ENCODE measurements around the gene ISG20L2. TPM values are rescaled to one million over a fixed set of nuclear protein-coding genes. Genes with fewer than 3 reads are reported as not detected.
A peak's percentile ranks its signal among the peaks of the same experiment; 100 is the strongest.

The ISG20L2 gene
- 10 to 100 TPM; 56.3 to 58.8 TPM for total RNA-seq

DNA sequence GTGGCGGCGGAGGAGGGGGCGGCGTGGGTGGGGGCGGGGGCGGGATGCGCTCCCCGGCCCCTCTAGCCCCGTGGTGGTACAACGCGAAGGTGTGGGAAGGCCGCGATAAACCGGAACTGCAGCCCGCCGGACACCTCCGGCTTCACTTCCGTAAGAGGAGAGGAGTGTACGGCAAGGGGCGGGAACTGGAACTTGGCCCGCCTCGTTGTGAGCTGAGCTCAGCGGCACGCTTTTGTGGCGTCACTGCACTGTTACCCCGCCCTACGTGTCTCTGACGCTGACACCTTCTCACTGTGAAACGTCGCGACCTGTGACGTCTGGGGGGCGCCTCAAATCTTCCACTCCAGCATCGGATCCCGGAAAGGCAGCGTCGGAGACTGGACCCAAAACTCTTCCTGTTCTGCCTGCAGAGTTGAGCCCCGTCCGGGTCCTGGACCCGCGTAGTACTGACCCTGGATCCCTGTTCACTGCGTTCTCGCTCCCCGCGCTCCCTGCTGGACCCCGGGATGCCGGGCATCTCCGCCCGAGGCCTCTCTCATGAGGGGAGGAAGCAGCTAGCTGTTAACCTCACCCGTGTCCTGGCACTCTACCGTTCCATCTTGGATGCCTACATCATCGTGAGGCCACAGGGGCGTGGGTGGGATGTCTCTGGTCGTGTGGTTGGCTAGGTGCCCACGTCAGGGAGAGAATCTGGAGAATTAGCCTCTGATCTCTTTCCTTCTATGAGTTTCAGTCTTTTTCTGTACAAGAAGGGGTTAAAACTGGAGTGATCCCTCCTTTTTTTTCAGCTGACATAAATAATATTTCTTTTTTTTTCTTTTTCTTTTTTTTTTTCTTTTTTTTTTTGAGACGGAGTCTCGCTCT lies at the start of gene ISG20L2:
TSS of gene ISG20L2 (minus strand) at position 168 of the 864 bp plus-strand sequence. CDS start 1,114 bp downstream, outside the sequence.
- DNase-seq, result peak; percentile 99
- ChIA-PET POLR2A (interaction anchor here (0.6 to 7.4 kb wide), 24 partner anchors 12 to 228 kb away, joined by 3 to 68 read pairs (median 4); partner anchors contain the start of genes CRABP2, HDGF, MEF2D and MRPL24), CTCF (interaction anchor here (1.0 to 12.9 kb wide), 14 partner anchors 10 to 343 kb away, joined by 3 to 543 read pairs (median 84); partner anchors contain the start of genes CRABP2, HDGF, INSRR and MRPL24)
- H3K27ac Mint-ChIP-seq, result no peak within 1 kb of the TSS
- peaks cover 29% of the 10 kb centered on the region for H3K4me1 Mint-ChIP-seq (ENCODE audit: low read depth)
- no peaks in the 10 kb centered on the region for H3K9me3 Mint-ChIP-seq (ENCODE audit: insufficient read depth)
- H3K27me3 Mint-ChIP-seq (ENCODE audit: low read depth), result no peaks in the 10 kb centered on the region
- peak; percentile 90 for ATAC-seq
- peaks cover 33% of the 10 kb centered on the region for H3K36me3 Mint-ChIP-seq (ENCODE audit: low read depth)
- no peak within 1 kb of the TSS for H3K4me3 Mint-ChIP-seq

DNA sequence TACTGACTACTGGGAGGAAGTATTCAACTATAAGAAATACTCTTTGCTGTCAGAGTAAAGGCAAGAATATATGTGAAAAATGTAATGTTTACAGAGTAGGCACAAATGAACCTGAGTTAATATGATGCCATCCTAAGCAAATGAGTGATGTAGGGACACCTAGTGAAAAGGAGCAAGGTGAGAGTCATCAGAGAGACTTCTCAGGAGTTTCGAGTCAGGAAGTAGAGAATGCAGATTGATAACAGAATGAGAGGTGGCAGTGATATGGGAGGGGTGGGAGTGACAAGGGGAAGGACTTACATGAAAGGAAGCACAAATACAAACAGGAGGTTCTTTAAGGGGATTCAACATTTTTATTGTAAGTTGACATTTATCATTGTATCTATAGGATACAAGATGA lies 49.0 kb upstream of the ISG20L2 start:
- no peak for DNase-seq
- H3K27ac Mint-ChIP-seq, result peak overlapping the region; percentile 5
- ChIA-PET CTCF (interaction anchor here (1.3 to 18.8 kb wide), 2 partner anchors 51 to 83 kb away, joined by 4 to 206 read pairs; partner anchors contain the start of genes ISG20L2, METTL25B and NTRK1), POLR2A (no interaction called here)
- H3K4me1 Mint-ChIP-seq (ENCODE audit: low read depth), result peaks cover 42% of the 10 kb centered on the region
- no peak overlapping the region for H3K4me3 Mint-ChIP-seq
- H3K9me3 Mint-ChIP-seq (ENCODE audit: insufficient read depth), result no peaks in the 10 kb centered on the region
- ATAC-seq, result no peak
- no peaks in the 10 kb centered on the region for H3K27me3 Mint-ChIP-seq (ENCODE audit: low read depth)
- H3K36me3 Mint-ChIP-seq (ENCODE audit: low read depth), result peaks cover 32% of the 10 kb centered on the region

- Mint-ChIP-seq H3K4me3 (no peak overlapping the region), H3K36me3 (ENCODE audit: low read depth) (peaks cover 32% of the 10 kb centered on the region), H3K4me1 (ENCODE audit: low read depth) (peaks cover 43% of the 10 kb centered on the region), H3K27me3 (ENCODE audit: low read depth) (no peaks in the 10 kb centered on the region), H3K9me3 (ENCODE audit: insufficient read depth) (no peaks in the 10 kb centered on the region), H3K27ac (no peak overlapping the region)
- no peak for ATAC-seq
- DNase-seq, result no peak
- ChIA-PET POLR2A (no interaction called here), CTCF (interaction anchor here (0.7 to 18.8 kb wide), 4 partner anchors 11 to 50 kb away, joined by 3 to 206 read pairs (median 4); partner anchors contain the start of genes ISG20L2 and METTL25B)
Observed at GRCh38 chr1:156776942-156777341, 48.4 kb upstream of the ISG20L2 start.

- ATAC-seq (no peak), DNase-seq (no peak)
- H3K4me1 Mint-ChIP-seq (ENCODE audit: low read depth), result peaks cover 40% of the 10 kb centered on the region
- no peak overlapping the region for H3K4me3 Mint-ChIP-seq
- peaks cover 29% of the 10 kb centered on the region for H3K36me3 Mint-ChIP-seq (ENCODE audit: low read depth)
- H3K27me3 Mint-ChIP-seq (ENCODE audit: low read depth), result no peaks in the 10 kb centered on the region
- no peak overlapping the region for H3K27ac Mint-ChIP-seq
- POLR2A ChIA-PET, result no interaction called here
- H3K9me3 Mint-ChIP-seq (ENCODE audit: insufficient read depth), result no peaks in the 10 kb centered on the region
- CTCF ChIA-PET, result interaction anchor here (1.2 to 18.8 kb wide), 2 partner anchors 10 to 49 kb away, joined by 3 to 206 read pairs; partner anchors contain the start of genes ISG20L2 and METTL25B
Observed at GRCh38 chr1:156775799-156776198, 47.2 kb upstream of the ISG20L2 start.

- peaks cover 45% of the 10 kb centered on the region for H3K36me3 Mint-ChIP-seq (ENCODE audit: low read depth)
- DNase-seq (no peak), ATAC-seq (peak; percentile 43)
- no peaks in the 10 kb centered on the region for H3K9me3 Mint-ChIP-seq (ENCODE audit: insufficient read depth)
- no peaks in the 10 kb centered on the region for H3K27me3 Mint-ChIP-seq (ENCODE audit: low read depth)
- no peak overlapping the region for H3K4me3 Mint-ChIP-seq
- ChIA-PET POLR2A (interaction anchor here (1.5 kb wide), 1 partner anchor 34 kb away, joined by 4 read pairs; no protein-coding TSS in a partner anchor), CTCF (interaction anchor here (1.6 to 18.8 kb wide), 3 partner anchors 23 to 87 kb away, joined by 8 to 206 read pairs (median 8); partner anchors contain the start of genes ISG20L2, METTL25B and NTRK1)
- peaks cover 59% of the 10 kb centered on the region for H3K4me1 Mint-ChIP-seq (ENCODE audit: low read depth)
- H3K27ac Mint-ChIP-seq, result no peak overlapping the region
Observed at GRCh38 chr1:156773607-156774006, 45.0 kb upstream of the ISG20L2 start.

GRCh38 chr1:156772728-156773497 lies 44.3 kb upstream of the ISG20L2 start:
- H3K9me3 Mint-ChIP-seq (ENCODE audit: insufficient read depth), result no peaks in the 10 kb centered on the region
- no peak overlapping the region for H3K4me3 Mint-ChIP-seq
- POLR2A ChIA-PET, result interaction anchor here (0.5 to 1.5 kb wide), 2 partner anchors 17 to 35 kb away, joined by 3 to 4 read pairs; no protein-coding TSS in a partner anchor
- peaks cover 58% of the 10 kb centered on the region for H3K4me1 Mint-ChIP-seq (ENCODE audit: low read depth)
- no peaks in the 10 kb centered on the region for H3K27me3 Mint-ChIP-seq (ENCODE audit: low read depth)
- peaks cover 52% of the 10 kb centered on the region for H3K36me3 Mint-ChIP-seq (ENCODE audit: low read depth)
- CTCF ChIA-PET, result interaction anchor here (0.6 to 18.8 kb wide), 11 partner anchors 8 to 1175 kb away, joined by 3 to 206 read pairs (median 5); partner anchors contain the start of genes HDGF, ISG20L2, METTL25B and MRPL24
- peak overlapping the region; percentile 26 for H3K27ac Mint-ChIP-seq
- ATAC-seq (no peak), DNase-seq (no peak)

DNA sequence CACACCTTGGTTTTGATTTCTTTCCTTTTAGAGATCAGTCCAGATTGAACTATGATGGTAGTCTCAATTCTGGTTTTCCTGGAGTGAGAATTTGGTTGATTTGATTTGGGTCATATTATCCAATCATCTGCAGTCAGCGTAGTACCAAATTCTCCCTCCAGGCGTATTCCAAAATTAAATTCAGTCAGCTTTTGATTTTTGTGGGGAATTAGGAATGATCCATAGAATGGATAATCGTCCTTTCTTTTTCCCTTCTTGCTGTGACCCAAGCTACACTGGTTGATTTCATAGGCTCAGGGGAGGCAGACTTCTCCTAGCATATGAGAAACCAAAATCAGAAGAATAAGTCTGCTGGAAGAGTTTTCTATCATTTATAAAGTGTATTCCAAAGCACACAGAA lies 43.7 kb upstream of the ISG20L2 start:
- peaks cover 48% of the 10 kb centered on the region for H3K36me3 Mint-ChIP-seq (ENCODE audit: low read depth)
- ATAC-seq (no peak), DNase-seq (no peak)
- peaks cover 53% of the 10 kb centered on the region for H3K4me1 Mint-ChIP-seq (ENCODE audit: low read depth)
- H3K9me3 Mint-ChIP-seq (ENCODE audit: insufficient read depth), result no peaks in the 10 kb centered on the region
- no peak overlapping the region for H3K4me3 Mint-ChIP-seq
- no peak overlapping the region for H3K27ac Mint-ChIP-seq
- ChIA-PET CTCF (interaction anchor here (0.8 to 18.8 kb wide), 9 partner anchors 9 to 88 kb away, joined by 3 to 206 read pairs (median 7); partner anchors contain the start of genes HDGF, ISG20L2, METTL25B and NTRK1), POLR2A (interaction anchor here (0.5 to 1.5 kb wide), 2 partner anchors 18 to 36 kb away, joined by 3 to 4 read pairs; no protein-coding TSS in a partner anchor)
- H3K27me3 Mint-ChIP-seq (ENCODE audit: low read depth), result no peaks in the 10 kb centered on the region

- H3K9me3 Mint-ChIP-seq (ENCODE audit: insufficient read depth), result no peaks in the 10 kb centered on the region
- peaks cover 55% of the 10 kb centered on the region for H3K4me1 Mint-ChIP-seq (ENCODE audit: low read depth)
- POLR2A ChIA-PET, result interaction anchor here (1.0 to 4.1 kb wide), 6 partner anchors 13 to 41 kb away, joined by 3 to 35 read pairs (median 4); partner anchors contain the start of genes HDGF, ISG20L2, METTL25B and MRPL24
- no peak for DNase-seq
- no peak overlapping the region for H3K4me3 Mint-ChIP-seq
- peak overlapping the region; percentile 7 for H3K27ac Mint-ChIP-seq
- no peak for ATAC-seq
- no peaks in the 10 kb centered on the region for H3K27me3 Mint-ChIP-seq (ENCODE audit: low read depth)
- H3K36me3 Mint-ChIP-seq (ENCODE audit: low read depth), result peaks cover 46% of the 10 kb centered on the region
- CTCF ChIA-PET, result interaction anchor here (0.6 to 18.8 kb wide), 9 partner anchors 21 to 121 kb away, joined by 3 to 206 read pairs (median 4); partner anchors contain the start of genes ISG20L2 and METTL25B
Observed at GRCh38 chr1:156768610-156769295, 40.2 kb upstream of the ISG20L2 start.

DNA sequence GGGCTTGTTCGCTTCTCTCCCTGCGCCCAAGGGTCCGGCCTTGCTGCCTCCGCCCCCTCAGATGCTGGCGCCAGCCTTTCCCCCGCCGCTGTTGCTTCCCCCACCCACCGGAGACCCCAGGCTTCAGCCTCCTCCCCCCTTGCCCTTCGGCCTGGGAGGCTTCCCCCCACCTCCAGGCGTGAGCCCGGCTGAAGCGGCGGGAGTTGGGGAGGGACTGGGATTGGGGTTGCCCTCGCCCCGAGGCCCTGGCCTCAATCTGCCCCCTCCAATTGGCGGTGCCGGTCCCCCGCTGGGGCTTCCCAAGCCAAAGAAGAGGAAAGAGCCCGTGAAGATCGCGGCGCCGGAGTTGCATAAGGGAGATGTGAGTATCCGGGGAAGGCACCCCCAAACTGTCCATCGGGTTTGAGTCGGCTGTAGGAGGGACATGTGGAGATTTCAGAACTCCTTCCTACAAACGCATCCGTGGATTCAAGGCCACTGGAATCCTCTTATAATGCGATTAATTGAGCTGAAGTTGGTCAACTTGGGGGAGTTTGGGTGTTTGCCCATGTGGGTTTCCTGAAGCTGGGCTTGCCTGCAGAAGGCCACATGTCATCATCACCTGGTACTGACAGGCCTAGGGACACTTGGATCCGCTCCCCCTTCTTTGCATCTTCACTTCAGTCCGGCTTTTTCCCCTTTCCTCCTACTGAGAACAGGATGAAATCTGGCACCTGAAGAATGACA lies 39.5 kb upstream of the ISG20L2 start:
- peaks cover 49% of the 10 kb centered on the region for H3K4me1 Mint-ChIP-seq (ENCODE audit: low read depth)
- H3K27ac Mint-ChIP-seq, result no peak overlapping the region
- peaks cover 40% of the 10 kb centered on the region for H3K36me3 Mint-ChIP-seq (ENCODE audit: low read depth)
- no peak overlapping the region for H3K4me3 Mint-ChIP-seq
- peak; percentile 12 for ATAC-seq
- H3K27me3 Mint-ChIP-seq (ENCODE audit: low read depth), result no peaks in the 10 kb centered on the region
- POLR2A ChIA-PET, result interaction anchor here (1.0 to 4.1 kb wide), 7 partner anchors 14 to 41 kb away, joined by 3 to 35 read pairs (median 7); partner anchors contain the start of genes HDGF, ISG20L2, METTL25B and MRPL24
- CTCF ChIA-PET, result interaction anchor here (0.6 to 18.8 kb wide), 14 partner anchors 15 to 322 kb away, joined by 3 to 206 read pairs (median 4); partner anchors contain the start of genes HDGF, ISG20L2, METTL25B and MRPL24
- no peaks in the 10 kb centered on the region for H3K9me3 Mint-ChIP-seq (ENCODE audit: insufficient read depth)
- peak; percentile 39 for DNase-seq
